Brain microvascular endothelial cell (primary cell): Measurements from ENCODE around the gene ARHGAP42.

Experiments used
- DNase-seq: peaks from one replicate; pipeline ENCODE4 v3.0.0-alpha.2; 2020
- H3K27ac ChIP-seq: fragments of 250-450 bp; sonication (Bioruptor Pico); 2 replicates; pipeline ENCODE4 v1.5.1; 2020; ENCODE audit warnings: mild to moderate bottlenecking, moderate library complexity
- H3K27me3 ChIP-seq: fragments of 250-450 bp; sonication (Bioruptor Pico); replicated peaks from 2 replicates; pipeline ENCODE4 v1.5.1; 2020; ENCODE audit warnings: mild to moderate bottlenecking
- H3K36me3 ChIP-seq: fragments of 250-450 bp; sonication (Bioruptor Pico); replicated peaks from 2 replicates; pipeline ENCODE4 v1.5.1; 2020; ENCODE audit warnings: mild to moderate bottlenecking
- H3K4me3 ChIP-seq: 2 replicates; pipeline ENCODE4 v1.5.1; 2011; ENCODE audit warnings: low read depth, mild to moderate bottlenecking, control low read depth, low read length, moderate library complexity
- in situ Hi-C: cut with HindIII; loops from 2 replicates; pipeline ENCODE4 v1.10.0; 2017; ENCODE audit warnings: low sequenced_read_pairs, low pct_ligation_motif_present
- TF ChIP-seq, protein P1 (sequence below): IDR thresholded peaks from 2 replicates; pipeline ENCODE4 v1.5.1; 2011; ENCODE audit warnings: low read depth, mild to moderate bottlenecking, moderate library complexity, low read length, control low read depth, inconsistent platforms; ENCODE audit errors: missing control alignments

Gene ARHGAP42

DNA sequence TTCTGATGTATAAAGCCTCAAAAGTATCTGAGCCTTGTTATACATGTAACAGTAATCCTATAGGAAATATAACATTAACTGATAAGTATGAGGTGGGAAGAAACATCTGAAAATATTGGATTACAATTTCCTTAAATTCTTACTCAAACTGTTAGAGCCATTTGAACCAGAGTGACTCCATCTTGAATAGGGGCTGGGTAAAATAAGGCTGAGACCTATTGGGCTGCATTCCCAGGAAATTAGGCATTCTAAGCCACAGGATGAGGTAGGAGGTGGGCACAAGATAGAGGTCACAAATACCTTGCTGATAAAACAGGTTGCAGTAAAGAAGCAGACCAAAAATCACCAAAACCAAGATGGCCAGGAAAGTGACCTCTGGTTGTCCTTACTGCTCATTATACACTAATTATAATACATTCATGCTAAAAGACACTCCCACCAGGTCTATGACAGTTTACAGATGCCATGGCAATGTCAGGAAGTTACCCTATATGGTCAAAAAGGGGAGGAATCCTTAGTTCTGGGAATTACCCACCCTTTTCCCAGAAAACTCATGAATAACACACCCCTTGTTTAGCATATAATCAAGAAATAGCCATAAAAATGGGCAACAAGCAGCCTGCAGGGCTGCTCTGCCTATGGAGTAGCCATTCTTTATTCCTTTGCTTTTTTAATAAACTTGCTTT, 327.7 kb downstream of the ARHGAP42 start:
- no peak for DNase-seq
- H3K36me3 ChIP-seq: no peaks in the 10 kb centered on the region
- no peak overlapping the region for H3K27ac ChIP-seq
- in situ Hi-C loops: no loop called here
- no peaks in the 10 kb centered on the region for H3K27me3 ChIP-seq
- TF ChIP-seq, protein P1, sequence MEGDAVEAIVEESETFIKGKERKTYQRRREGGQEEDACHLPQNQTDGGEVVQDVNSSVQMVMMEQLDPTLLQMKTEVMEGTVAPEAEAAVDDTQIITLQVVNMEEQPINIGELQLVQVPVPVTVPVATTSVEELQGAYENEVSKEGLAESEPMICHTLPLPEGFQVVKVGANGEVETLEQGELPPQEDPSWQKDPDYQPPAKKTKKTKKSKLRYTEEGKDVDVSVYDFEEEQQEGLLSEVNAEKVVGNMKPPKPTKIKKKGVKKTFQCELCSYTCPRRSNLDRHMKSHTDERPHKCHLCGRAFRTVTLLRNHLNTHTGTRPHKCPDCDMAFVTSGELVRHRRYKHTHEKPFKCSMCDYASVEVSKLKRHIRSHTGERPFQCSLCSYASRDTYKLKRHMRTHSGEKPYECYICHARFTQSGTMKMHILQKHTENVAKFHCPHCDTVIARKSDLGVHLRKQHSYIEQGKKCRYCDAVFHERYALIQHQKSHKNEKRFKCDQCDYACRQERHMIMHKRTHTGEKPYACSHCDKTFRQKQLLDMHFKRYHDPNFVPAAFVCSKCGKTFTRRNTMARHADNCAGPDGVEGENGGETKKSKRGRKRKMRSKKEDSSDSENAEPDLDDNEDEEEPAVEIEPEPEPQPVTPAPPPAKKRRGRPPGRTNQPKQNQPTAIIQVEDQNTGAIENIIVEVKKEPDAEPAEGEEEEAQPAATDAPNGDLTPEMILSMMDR: no peak
- H3K4me3 ChIP-seq: no peak overlapping the region

DNA sequence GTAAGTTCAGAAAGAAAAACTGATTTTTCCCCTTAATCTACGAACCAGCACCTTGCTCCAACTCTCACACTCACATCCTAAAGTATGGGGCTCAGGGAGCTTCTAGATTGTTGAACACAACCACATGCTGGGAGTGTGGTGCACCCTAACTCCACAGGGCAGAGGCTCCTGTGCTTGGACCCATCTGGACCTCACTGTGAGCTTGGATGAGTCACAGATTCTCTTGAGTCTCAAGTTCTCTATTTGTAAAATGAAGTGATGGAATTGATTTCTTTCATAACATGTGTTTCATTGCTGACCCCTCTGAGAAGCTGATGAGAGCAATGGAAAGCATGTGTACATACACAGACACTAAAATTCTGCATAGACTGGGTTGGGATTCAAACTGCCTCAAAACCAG, 332.8 kb downstream of the ARHGAP42 start:
- no peaks in the 10 kb centered on the region for H3K36me3 ChIP-seq
- no peak overlapping the region for H3K4me3 ChIP-seq
- TF ChIP-seq, protein P1: no peak
- in situ Hi-C loops: no loop called here
- H3K27me3 ChIP-seq: no peaks in the 10 kb centered on the region
- no peak for DNase-seq
- H3K27ac ChIP-seq: no peak overlapping the region

DNA sequence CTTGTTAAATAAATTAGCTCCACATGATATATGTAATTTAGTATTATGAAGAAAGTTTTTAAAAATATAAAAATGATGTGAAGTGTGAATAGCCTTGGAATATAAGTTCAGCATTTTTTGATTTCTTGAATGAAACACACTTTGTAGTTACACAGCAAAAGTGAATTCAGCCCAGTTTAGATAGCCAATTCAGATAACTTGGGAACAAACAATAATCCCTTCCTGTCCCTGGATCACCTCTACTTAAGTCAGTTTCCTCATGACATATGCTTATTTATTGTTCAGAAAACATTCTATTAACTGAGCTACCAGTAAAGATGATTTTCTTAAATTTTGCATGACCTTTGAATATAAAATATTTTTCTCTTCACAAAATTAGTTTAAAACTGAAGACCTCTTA, 335.2 kb downstream of the ARHGAP42 start:
- Histone ChIP-seq H3K27ac (no peak overlapping the region), H3K27me3 (no peaks in the 10 kb centered on the region), H3K36me3 (no peaks in the 10 kb centered on the region), H3K4me3 (no peak overlapping the region)
- DNase-seq: no peak
- in situ Hi-C loops: no loop called here
- TF ChIP-seq, protein P1: no peak

DNA sequence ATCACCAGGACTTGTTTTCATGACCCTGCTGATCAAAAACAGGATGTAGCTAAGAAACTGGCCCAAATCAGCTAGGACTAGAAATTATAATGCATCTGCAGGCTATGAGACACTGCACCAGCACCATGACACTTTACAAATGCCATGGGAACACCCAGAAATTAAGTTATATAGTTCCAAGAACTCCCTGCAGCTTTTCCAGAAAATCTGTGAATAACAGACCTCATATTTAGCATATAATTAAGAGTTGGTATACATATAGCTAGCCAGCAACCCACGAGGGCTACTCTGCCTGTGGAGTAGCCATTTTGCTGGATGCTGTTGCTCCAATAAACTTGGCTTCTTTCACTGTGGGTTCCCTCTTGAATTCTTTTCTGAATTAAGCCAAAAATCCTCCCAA, 341.6 kb downstream of the ARHGAP42 start:
- Histone ChIP-seq H3K27me3 (no peaks in the 10 kb centered on the region), H3K4me3 (no peak overlapping the region), H3K27ac (no peak overlapping the region), H3K36me3 (no peaks in the 10 kb centered on the region)
- DNase-seq: no peak
- TF ChIP-seq, protein P1: no peak
- in situ Hi-C loops: no loop called here

DNA sequence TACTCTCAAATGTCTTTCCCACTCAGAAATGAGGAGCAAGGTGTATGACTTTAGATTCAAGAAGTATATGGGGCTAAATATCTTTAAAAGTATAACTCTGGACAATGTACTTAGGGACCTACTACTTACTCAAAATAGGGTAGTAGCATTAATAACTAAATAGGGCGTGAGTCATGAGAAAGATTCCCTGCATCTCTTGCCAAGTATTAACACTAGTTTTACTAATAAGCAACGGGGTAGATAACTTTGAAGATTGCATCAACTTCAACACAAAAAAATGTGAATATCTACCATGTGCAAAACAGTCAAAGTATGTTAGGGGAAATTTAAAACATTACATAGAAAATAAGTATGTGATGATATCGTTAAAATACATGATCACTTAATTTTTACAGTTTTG, 342.9 kb downstream of the ARHGAP42 start:
- TF ChIP-seq, protein P1: no peak
- in situ Hi-C loops: no loop called here
- Histone ChIP-seq H3K27ac (no peak overlapping the region), H3K36me3 (no peaks in the 10 kb centered on the region), H3K27me3 (no peaks in the 10 kb centered on the region), H3K4me3 (no peak overlapping the region)
- no peak for DNase-seq

DNA sequence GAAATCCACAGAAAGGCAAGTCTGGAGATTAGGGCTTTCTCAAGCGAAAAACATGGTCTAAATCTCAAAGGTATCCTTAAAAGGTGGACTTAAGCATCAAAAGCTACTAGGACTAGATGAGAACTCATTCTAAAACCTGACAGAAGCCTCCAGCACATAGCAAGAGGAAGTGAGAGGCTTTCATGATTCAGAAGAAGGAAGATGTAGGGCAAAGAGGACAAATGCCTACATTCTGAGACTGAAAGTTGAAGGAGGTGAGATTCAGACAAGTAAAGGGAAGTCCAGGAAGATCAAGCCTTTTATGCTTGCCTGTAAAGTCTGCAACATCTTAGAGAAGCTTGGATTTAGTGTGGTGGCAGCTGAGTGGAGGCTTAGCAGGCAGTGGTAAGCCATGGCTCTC, 343.6 kb downstream of the ARHGAP42 start:
- in situ Hi-C loops: no loop called here
- no peaks in the 10 kb centered on the region for H3K27me3 ChIP-seq
- TF ChIP-seq, protein P1: no peak
- no peaks in the 10 kb centered on the region for H3K36me3 ChIP-seq
- no peak overlapping the region for H3K27ac ChIP-seq
- H3K4me3 ChIP-seq: no peak overlapping the region
- no peak for DNase-seq
